HEK293 (cell line): ENCODE results near the gene TAS2R9.
"Not testable (repeated sequence)": the region's sequence is repeated elsewhere in the genome, so short reads cannot be mapped to it uniquely, and the experiment has no call there.

Source experiments
- CTCF ChIA-PET: fragments of 350-600 bp; formaldehyde crosslinking; extraction: SDS; loops from one replicate; lab custom pipeline; 2021; ENCODE audit warnings: antibody characterized with exemption; lab: Yijun Ruan, JAX
- POLR2A ChIA-PET: fragments of 300-600 bp; formaldehyde crosslinking; extraction: SDS; loops from one replicate; lab custom pipeline; 2020; ENCODE audit warnings: antibody characterized with exemption, inconsistent platforms; lab: Yijun Ruan, JAX
- H3K27ac ChIP-seq: fragments of 200-500 bp; sonication (Bioruptor generic); 2 replicates; pipeline ENCODE4 v1.5.1; 2014; ENCODE audit warnings: low read depth, low read length, control low read depth, inconsistent platforms; ENCODE audit errors: extremely low read depth
- H3K36me3 ChIP-seq, 2 experiments: fragments of 200-500 bp in 1 of 2; sonication (Bioruptor generic) in 1 of 2; 1 replicate in 1 of 2; 2 replicates in 1 of 2; pipeline ENCODE4 v1.5.1; 2014 to 2017; ENCODE audit warnings: inconsistent platforms in 2 of 2, low read length in 2 of 2; ENCODE audit not compliant: control insufficient read depth in 2 of 2, insufficient read depth in 1 of 2
- H3K4me1 ChIP-seq: fragments of 200-500 bp; sonication (Bioruptor generic); 2 replicates; pipeline ENCODE4 v1.5.1; 2014; ENCODE audit warnings: mild to moderate bottlenecking, low read length, inconsistent platforms; ENCODE audit not compliant: control insufficient read depth, insufficient read depth
- H3K4me3 ChIP-seq: 2 replicates; pipeline ENCODE4 v1.5.1; 2011; ENCODE audit warnings: low read depth, mild to moderate bottlenecking, control low read depth, low read length, moderate library complexity
- H3K9me3 ChIP-seq: fragments of 200-500 bp; sonication (Bioruptor generic); 2 replicates; pipeline ENCODE4 v1.5.1; 2014; ENCODE audit warnings: low read depth, low read length, inconsistent platforms; ENCODE audit not compliant: control insufficient read depth, insufficient read depth
- GLI4 ChIP-seq: fragments of 450-650 bp; formaldehyde crosslinking; IDR thresholded peaks from 2 replicates; pipeline ENCODE4 v1.5.1; 2016; ENCODE audit warnings: missing biosample characterization, missing genetic modification characterization
- GLIS2 ChIP-seq: fragments of 450-650 bp; formaldehyde crosslinking; IDR thresholded peaks from 2 replicates; pipeline ENCODE4 v1.5.1; 2016; ENCODE audit warnings: missing biosample characterization, missing genetic modification characterization
- HOXA7 ChIP-seq: sonication (generic); formaldehyde crosslinking; IDR thresholded peaks from 2 replicates; pipeline ENCODE4 v1.8.1; 2022; ENCODE audit warnings: missing genetic modification reagents, borderline replicate concordance
- IKZF3 ChIP-seq: fragments of 450-650 bp; IDR thresholded peaks from 2 replicates; pipeline ENCODE4 v1.5.0; 2018; ENCODE audit warnings: missing biosample characterization, mild to moderate bottlenecking, missing genetic modification characterization, moderate library complexity
- KLF16 ChIP-seq: fragments of 450-650 bp; formaldehyde crosslinking; IDR thresholded peaks from 2 replicates; pipeline ENCODE4 v1.5.1; 2017; ENCODE audit warnings: missing biosample characterization, missing genetic modification characterization
- KLF8 ChIP-seq: fragments of 450-650 bp; formaldehyde crosslinking; IDR thresholded peaks from 2 replicates; pipeline ENCODE4 v1.5.1; 2016; ENCODE audit warnings: missing biosample characterization, missing genetic modification characterization
- SCRT2 ChIP-seq: fragments of 450-650 bp; formaldehyde crosslinking; IDR thresholded peaks from 2 replicates; pipeline ENCODE4 v1.5.1; 2016; ENCODE audit warnings: missing biosample characterization, missing genetic modification characterization
- TCF7L2 ChIP-seq: IDR thresholded peaks from 2 replicates; pipeline ENCODE4 v1.6.1; 2011; ENCODE audit warnings: low read depth, mild to moderate bottlenecking, inconsistent platforms, low read length, moderate library complexity, borderline replicate concordance
- ZFP41 ChIP-seq: fragments of 450-650 bp; formaldehyde crosslinking; IDR thresholded peaks from 2 replicates; pipeline ENCODE4 v1.5.1; 2016; ENCODE audit warnings: missing biosample characterization, missing genetic modification characterization, borderline replicate concordance
- ZIC2 ChIP-seq: fragments of 450-650 bp; formaldehyde crosslinking; IDR thresholded peaks from 2 replicates; pipeline ENCODE4 v1.5.1; 2016; ENCODE audit warnings: missing biosample characterization, missing genetic modification characterization
- ZNF140 ChIP-seq: fragments of 450-650 bp; formaldehyde crosslinking; IDR thresholded peaks from 2 replicates; pipeline ENCODE4 v1.5.1; 2016; ENCODE audit warnings: missing biosample characterization, missing genetic modification characterization
- ZNF174 ChIP-seq: fragments of 450-650 bp; formaldehyde crosslinking; IDR thresholded peaks from 2 replicates; pipeline ENCODE4 v1.5.0; 2017; ENCODE audit warnings: missing biosample characterization, mild to moderate bottlenecking, missing genetic modification characterization
- ZNF19 ChIP-seq: fragments of 450-650 bp; formaldehyde crosslinking; IDR thresholded peaks from 2 replicates; pipeline ENCODE4; 2016; ENCODE audit warnings: missing biosample characterization, missing genetic modification characterization, low read depth
- ZNF48 ChIP-seq: fragments of 450-650 bp; formaldehyde crosslinking; IDR thresholded peaks from 2 replicates; pipeline ENCODE4 v1.5.1; 2016; ENCODE audit warnings: missing biosample characterization, missing genetic modification characterization
- ZNF514 ChIP-seq: fragments of 450-650 bp; formaldehyde crosslinking; IDR thresholded peaks from 2 replicates; pipeline ENCODE4 v1.5.1; 2016; ENCODE audit warnings: missing biosample characterization, missing genetic modification characterization
- ZNF548 ChIP-seq: fragments of 450-650 bp; formaldehyde crosslinking; IDR thresholded peaks from 2 replicates; pipeline ENCODE4 v1.5.1; 2016; ENCODE audit warnings: missing biosample characterization, missing genetic modification characterization
- ZNF549 ChIP-seq: fragments of 450-650 bp; IDR thresholded peaks from 2 replicates; pipeline ENCODE4 v1.5.1; 2018; ENCODE audit warnings: missing biosample characterization, missing genetic modification characterization, mild to moderate bottlenecking, inconsistent platforms, moderate library complexity
- ZNF610 ChIP-seq: fragments of 450-650 bp; formaldehyde crosslinking; IDR thresholded peaks from 2 replicates; pipeline ENCODE4 v1.5.1; 2016; ENCODE audit warnings: missing biosample characterization, missing genetic modification characterization, borderline replicate concordance
- ZNF701 ChIP-seq: fragments of 450-650 bp; formaldehyde crosslinking; IDR thresholded peaks from 2 replicates; pipeline ENCODE4 v1.5.1; 2016; ENCODE audit warnings: missing biosample characterization, missing genetic modification characterization
- ZNF747 ChIP-seq: fragments of 450-650 bp; formaldehyde crosslinking; IDR thresholded peaks from 2 replicates; pipeline ENCODE4 v1.5.1; 2016; ENCODE audit warnings: missing biosample characterization, missing genetic modification characterization
- TF ChIP-seq, protein P1 (sequence below): fragments of 450-650 bp; formaldehyde crosslinking; IDR thresholded peaks from 2 replicates; pipeline ENCODE4 v1.5.1; 2016; ENCODE audit warnings: missing biosample characterization, missing genetic modification characterization
- TF ChIP-seq, protein P2 (sequence below): fragments of 450-650 bp; formaldehyde crosslinking; IDR thresholded peaks from 2 replicates; pipeline ENCODE4 v1.5.1; 2016; ENCODE audit warnings: missing biosample characterization, missing genetic modification characterization
- TF ChIP-seq, protein P3 (sequence below): fragments of 450-650 bp; formaldehyde crosslinking; IDR thresholded peaks from 2 replicates; pipeline ENCODE4 v1.5.1; 2016; ENCODE audit warnings: missing biosample characterization, missing genetic modification characterization

TAS2R9 gene

DNA sequence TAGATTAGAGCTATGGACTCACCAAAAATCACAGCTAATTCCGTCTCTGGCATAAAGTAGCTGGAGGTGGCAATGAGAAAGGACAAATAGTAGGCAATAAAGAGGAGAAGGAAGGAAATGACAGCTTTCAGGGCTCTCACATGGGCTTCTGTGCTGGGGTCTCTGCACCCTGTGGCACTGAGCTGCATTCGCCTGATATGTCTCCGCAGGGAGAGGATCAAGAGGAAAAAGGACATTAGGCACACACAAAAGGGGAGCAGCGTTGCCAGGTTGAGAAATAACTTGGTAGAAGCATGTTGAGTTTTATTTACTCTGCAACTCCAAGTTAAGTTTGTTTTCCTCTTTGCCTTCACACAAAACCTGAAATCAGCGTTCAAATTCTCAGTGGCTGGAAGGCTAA lies 8.2 kb downstream of the TAS2R9 start (continued):
- TF ChIP-seq, protein P1, sequence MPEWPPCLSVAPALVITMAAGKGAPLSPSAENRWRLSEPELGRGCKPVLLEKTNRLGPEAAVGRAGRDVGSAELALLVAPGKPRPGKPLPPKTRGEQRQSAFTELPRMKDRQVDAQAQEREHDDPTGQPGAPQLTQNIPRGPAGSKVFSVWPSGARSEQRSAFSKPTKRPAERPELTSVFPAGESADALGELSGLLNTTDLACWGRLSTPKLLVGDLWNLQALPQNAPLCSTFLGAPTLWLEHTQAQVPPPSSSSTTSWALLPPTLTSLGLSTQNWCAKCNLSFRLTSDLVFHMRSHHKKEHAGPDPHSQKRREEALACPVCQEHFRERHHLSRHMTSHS (tag by site-specific recombination), result no peak

DNA sequence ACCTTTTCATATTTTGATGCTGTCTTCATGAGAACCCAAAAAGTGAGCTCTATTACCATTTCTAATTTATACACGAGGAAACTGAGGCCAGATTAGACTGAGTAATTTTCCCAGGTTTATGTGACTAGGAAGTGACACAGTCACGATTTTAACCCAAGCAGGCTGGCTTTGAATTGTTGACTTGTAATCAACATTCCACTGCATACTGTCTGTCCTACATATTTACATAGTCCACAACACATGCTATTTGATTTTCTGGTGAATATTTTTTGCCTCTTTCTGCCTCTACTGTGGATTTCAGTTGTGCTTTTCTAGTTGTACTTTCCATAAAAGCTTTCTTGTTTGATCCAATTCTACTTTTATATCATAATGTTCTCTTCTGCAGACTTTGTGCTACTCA lies 15.7 kb downstream of the TAS2R9 start:
- Histone ChIP-seq H3K4me1 (no peaks in the 10 kb centered on the region), H3K27ac (no peak overlapping the region), H3K4me3 (no peak overlapping the region), H3K36me3 (no peaks in the 10 kb centered on the region), H3K9me3 (no peaks in the 10 kb centered on the region)
- CTCF ChIA-PET, result interaction anchor here (0.9 kb wide), 1 partner anchor 29 kb away, joined by 3 read pairs; no protein-coding TSS in a partner anchor
- POLR2A ChIA-PET, result no interaction called here
- no peak for TF ChIP-seq KLF16 (tag by site-specific recombination)
- TF ChIP-seq ZNF140, result no peak
- no peak for TF ChIP-seq ZNF549 (tag by site-specific recombination)

DNA sequence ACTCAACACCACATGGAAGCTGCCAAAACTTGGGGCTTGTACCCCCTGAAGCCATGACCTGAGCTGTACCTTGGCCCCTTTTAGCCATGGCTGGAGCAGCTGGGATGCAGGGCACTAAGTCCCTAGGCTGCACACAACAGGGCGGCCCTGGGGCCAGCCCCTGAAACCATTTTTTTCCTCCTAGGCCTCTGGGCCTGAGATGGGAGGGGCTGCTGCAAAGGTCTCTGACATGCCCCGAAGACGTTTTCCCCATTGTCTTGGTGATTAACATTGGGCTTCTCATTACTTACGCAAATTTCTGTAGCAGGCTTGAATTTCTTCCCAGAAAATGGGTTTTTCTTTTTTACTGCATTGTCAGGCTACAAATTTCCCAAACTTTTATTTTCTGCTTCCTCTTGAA lies 18.2 kb downstream of the TAS2R9 start:
- CTCF ChIA-PET, H3K4me1 ChIP-seq, H3K27ac ChIP-seq, POLR2A ChIA-PET, H3K36me3 ChIP-seq, H3K4me3 ChIP-seq, H3K9me3 ChIP-seq: not testable (repeated sequence)

DNA sequence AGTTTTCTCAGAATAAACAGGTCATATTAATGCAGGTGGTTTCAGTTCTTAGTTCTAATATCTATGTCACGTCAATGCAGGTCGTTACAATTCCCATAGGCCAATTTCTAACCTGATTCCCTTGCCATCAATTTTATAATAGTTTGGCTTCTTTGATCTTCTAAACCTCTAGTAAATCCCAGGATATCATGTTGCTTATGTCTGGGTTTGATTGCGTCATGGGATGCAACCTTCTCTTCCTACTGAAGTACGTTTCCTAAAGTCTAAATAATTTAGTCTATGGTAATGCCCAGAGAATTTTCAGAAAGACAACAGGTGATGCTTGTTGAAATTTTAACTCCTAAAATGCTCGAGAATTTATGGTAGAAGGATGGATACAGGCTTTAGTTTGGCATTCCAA lies 26.7 kb downstream of the TAS2R9 start:
- ChIA-PET POLR2A (no interaction called here), CTCF (no interaction called here)
- H3K36me3 ChIP-seq, result no peaks in the 10 kb centered on the region
- no peaks in the 10 kb centered on the region for H3K4me1 ChIP-seq
- H3K9me3 ChIP-seq, result no peaks in the 10 kb centered on the region
- no peak overlapping the region for H3K4me3 ChIP-seq
- TF ChIP-seq GLIS2 (tag by site-specific recombination) (no peak), ZNF610 (tag by site-specific recombination) (no peak), ZNF48 (tag by site-specific recombination) (no peak), SCRT2 (tag by site-specific recombination) (peak; percentile 29; the same call in 1 of the 2 replicates), ZFP41 (tag by site-specific recombination) (no peak), TCF7L2 (no peak), GLI4 (tag by site-specific recombination) (no peak)
- TF ChIP-seq, protein P2, sequence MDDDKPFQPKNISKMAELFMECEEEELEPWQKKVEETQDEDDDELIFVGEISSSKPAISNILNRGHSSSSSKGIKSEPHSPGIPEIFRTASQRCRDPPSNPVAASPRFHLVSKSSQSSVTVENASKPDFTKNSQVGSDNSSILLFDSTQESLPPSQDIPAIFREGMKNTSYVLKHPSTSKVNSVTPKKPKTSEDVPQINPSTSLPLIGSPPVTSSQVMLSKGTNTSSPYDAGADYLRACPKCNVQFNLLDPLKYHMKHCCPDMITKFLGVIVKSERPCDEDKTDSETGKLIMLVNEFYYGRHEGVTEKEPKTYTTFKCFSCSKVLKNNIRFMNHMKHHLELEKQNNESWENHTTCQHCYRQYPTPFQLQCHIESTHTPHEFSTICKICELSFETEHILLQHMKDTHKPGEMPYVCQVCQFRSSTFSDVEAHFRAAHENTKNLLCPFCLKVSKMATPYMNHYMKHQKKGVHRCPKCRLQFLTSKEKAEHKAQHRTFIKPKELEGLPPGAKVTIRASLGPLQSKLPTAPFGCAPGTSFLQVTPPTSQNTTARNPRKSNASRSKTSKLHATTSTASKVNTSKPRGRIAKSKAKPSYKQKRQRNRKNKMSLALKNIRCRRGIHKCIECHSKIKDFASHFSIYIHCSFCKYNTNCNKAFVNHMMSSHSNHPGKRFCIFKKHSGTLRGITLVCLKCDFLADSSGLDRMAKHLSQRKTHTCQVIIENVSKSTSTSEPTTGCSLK, result no peak
- H3K27ac ChIP-seq, result no peak overlapping the region

DNA sequence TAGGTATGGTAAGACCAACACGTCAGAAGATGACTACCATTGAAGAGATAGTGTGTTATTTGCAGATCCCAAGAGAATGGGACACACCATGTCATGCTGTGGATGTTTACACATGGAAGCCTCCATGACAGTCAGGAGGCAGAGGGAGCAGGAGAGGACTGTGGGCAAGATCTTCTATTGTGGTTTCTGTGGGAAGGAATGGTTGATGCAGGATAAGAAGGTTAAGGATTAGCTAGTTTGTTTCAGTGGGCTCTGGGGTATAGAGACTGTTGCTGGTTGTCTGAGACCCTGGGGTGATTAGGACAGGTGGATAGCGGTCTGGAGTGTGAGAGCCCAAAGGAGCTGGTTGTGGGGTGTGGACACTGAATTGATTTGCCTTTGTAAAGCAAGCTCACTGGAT lies 30.9 kb downstream of the TAS2R9 start:
- H3K36me3 ChIP-seq, result no peaks in the 10 kb centered on the region
- ChIA-PET CTCF (interaction anchor here (1.0 to 2.3 kb wide), 2 partner anchors 420 to 431 kb away, joined by 4 to 11 read pairs; no protein-coding TSS in a partner anchor), POLR2A (no interaction called here)
- no peaks in the 10 kb centered on the region for H3K4me1 ChIP-seq
- H3K9me3 ChIP-seq, result no peaks in the 10 kb centered on the region
- H3K4me3 ChIP-seq, result no peak overlapping the region
- no peak overlapping the region for H3K27ac ChIP-seq
- TF ChIP-seq ZNF549 (tag by site-specific recombination) (no peak), KLF8 (tag by site-specific recombination) (no peak), ZNF747 (tag by site-specific recombination) (no peak), ZNF174 (tag by site-specific recombination) (no peak), KLF16 (tag by site-specific recombination) (no peak), ZNF19 (tag by site-specific recombination) (no peak), ZIC2 (tag by site-specific recombination) (no peak), ZNF140 (no peak), IKZF3 (no peak), ZNF701 (tag by site-specific recombination) (no peak), ZNF548 (tag by site-specific recombination) (no peak), HOXA7 (CRISPR knock-in tag) (no peak), ZNF514 (no peak)
- TF ChIP-seq, protein P3, sequence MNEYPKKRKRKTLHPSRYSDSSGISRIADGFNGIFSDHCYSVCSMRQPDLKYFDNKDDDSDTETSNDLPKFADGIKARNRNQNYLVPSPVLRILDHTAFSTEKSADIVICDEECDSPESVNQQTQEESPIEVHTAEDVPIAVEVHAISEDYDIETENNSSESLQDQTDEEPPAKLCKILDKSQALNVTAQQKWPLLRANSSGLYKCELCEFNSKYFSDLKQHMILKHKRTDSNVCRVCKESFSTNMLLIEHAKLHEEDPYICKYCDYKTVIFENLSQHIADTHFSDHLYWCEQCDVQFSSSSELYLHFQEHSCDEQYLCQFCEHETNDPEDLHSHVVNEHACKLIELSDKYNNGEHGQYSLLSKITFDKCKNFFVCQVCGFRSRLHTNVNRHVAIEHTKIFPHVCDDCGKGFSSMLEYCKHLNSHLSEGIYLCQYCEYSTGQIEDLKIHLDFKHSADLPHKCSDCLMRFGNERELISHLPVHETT (tag by site-specific recombination), result no peak
